NCI-H187 (cell line): ENCODE results near the gene CAV1.
A peak's percentile ranks its signal among the peaks of the same experiment; 100 is the strongest.

Experiments used
- DNase-seq, 2 experiments: peaks; one replicate each; lab custom pipeline; 2025; lab: John Stamatoyannopoulos, UW

CAV1 gene

DNA sequence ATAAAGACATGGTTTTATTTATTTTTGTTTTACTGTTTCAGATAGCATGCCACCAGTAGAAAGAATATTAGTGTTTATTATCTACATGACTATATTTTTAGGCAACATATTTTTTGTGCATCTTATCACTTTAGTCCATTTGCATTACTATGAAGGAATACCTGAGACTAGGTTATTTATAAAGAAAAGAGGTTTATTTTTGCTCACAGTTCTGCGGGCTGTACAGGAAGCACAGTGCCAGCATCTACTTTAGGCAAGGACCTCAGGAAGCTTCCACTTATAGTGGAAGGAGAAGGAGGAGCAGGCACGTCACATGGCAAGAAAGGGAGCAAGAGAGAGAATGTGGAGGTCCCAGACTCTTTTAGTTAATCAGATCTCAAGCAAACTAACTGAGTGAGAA, 19.6 kb upstream of the CAV1 start:
- DNase-seq, result no peak

DNA sequence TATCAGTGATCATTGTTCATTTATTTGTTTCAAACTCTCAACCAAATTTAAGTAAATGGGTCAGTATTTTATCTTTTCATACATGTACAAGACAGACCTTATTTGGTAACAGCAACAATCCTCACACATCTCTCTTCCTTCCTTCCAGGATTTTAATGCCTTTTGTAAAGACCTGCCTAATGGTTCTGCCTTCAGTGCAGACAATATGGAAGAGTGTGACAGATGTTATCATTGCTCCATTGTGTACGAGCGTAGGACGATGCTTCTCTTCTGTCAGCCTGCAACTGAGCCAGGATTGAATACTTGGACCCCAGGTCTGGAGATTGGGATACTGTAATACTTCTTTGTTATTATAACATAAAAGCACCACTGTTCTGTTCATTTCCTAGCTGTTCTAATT, 19.0 kb upstream of the CAV1 start:
- DNase-seq, result no peak

DNA sequence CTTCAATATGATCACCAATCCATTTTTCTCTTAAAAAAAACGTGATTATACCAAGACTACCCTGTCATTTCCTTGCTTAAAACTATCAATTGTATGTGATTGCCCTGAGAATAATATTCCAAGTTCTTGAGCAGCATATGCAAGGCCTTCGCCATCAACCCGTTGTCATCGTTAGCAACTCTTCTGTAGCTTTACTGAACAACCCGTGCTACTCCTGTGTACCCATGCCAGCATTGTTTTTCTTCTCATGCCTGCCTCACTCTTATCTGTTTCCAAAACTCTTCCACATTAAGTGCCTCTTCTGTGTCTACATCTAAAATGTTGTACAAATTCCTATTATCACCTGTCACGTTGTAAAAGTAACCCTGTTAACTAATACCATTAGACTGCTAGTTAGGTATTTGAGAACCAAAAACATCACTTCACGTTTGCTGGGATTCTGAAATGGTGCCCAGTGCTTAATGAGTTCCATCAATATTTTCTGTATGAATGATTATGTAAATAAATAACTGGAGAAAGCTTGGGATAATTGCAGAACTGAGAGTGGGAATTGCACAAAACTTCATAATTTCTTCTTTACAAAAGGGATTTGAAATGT, 14.8 kb upstream of the CAV1 start:
- no peak for DNase-seq

DNA sequence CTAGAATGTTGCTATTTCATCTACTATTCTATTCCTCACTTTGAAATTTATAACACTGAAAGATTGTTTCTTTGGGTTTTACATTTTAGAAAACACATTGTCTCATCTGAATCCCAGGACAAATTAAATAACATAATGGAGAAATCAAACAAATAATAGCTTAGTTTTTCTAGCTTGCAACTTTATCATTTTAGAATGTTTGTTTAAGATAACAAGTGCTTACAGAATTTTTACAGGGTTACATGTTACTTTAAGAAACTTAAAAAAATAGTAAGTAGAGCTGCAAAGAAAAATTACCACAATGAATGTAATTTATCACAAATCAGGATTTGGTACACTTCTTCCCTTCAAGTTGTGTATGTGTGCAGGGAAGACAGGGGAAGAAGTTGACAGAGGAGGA, 14.0 kb upstream of the CAV1 start:
- no peak for DNase-seq

DNA sequence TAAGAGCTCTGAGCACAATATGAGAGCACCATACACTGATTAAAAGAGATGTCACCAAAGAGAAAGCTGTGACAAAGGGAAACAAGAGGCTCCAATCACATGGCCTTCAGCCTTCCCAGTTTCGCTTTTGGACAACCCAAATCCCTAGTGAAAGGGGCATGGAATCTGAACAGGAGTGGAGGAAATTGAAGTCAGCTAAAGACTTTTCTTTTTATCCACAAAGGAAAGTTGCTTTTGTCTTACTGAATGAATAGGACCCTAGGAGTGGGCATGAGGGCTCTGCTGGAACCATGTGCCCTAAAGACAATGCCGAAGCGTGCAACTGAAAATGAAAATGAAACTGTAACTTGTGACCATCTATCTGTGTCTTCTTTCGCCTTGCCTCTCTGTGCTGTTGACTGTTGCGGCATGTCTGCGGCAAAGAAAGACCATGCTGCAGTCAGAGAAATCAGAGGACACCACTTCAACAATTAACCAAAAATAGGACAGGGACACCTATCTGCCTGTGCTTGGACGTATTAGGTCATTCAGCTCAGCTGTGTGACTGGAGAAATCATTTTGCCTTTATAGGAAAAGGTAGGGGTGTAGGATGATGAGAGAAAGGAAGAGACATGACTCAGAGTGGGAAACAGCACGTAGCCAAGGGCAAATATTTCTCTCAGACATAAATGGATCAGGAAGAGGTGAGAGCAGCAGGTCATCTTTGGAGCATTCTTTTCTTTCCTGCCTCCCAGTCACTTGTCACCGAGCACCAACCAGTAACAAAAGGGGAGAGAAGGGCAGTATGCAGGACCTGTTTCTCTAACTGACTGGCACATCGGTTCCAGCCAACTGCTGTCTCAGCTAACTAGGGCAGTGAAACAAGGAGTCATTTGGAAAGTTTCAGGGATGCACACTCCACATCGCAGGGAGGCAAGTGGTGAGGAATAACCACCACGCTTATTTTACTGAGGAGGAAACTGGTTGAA, 13.0 kb upstream of the CAV1 start:
- peak; percentile 16 to 77 for DNase-seq

DNA sequence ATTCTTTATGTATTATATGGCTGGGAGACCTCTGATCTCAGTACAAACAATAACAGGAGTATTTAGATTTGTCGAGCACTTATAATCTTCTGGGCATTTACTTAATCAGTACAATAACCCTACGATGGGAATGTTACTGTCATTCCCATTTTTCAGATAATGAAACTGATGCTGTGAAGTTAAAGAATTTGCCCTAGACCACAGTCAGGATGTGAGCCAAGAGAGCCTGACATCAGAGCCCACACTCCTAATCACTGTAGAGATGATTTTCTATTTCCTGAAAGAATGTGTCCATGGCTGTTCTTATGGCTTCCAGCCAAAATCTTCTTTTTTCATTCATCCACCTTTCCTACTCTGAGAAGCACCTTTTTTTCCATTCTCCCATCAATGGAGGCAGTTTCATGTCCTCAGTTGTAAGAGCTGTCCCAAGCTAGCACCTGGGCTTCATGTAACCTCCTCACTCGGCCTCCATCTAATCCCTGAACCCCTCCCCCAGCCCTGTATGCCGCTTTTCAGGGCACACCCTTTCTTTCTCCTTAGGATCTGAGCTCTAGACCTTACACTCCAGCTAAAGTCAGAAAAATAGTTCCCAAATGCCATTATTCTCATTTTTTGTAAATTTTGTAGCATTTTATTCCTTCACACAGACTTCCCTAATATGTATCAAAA, 12.2 kb upstream of the CAV1 start:
- DNase-seq, result no peak

DNA sequence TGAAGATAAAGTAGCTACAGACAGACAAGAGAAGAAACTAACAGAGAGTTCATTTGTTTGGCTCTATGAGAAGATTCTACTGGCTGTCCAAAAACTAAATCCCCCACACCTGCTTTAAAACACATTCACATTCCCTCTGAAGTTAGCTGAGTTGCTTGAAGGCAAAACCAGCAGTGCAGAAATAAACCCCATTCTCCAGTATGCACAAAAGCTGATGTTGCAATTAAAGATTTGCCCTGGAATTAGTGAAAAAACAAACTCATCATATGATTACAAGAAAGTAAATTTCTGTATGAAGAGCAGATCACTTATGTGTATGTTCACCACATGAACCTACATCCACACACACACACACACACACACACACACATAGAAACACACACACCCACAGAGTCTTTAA, 9.3 kb upstream of the CAV1 start:
- no peak for DNase-seq

DNA sequence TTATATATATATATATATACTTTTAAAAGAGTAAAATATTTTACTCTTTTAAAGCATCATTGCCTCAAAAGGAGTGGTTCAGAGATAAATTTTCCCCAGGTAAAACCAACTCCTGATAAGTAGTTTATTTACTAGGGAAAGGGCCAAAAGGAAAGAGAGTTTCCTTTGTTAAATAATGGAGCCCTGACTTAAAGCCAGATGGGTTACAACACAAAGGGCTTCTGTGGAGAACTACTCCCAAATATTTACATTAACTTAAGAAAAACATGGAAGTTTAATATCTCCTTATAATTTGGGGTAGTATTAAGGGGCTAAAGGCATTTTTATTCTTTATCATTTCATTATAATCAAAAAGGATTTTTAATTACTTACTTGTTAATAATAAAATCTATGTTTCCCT, 8.5 kb upstream of the CAV1 start:
- DNase-seq, result no peak

DNA sequence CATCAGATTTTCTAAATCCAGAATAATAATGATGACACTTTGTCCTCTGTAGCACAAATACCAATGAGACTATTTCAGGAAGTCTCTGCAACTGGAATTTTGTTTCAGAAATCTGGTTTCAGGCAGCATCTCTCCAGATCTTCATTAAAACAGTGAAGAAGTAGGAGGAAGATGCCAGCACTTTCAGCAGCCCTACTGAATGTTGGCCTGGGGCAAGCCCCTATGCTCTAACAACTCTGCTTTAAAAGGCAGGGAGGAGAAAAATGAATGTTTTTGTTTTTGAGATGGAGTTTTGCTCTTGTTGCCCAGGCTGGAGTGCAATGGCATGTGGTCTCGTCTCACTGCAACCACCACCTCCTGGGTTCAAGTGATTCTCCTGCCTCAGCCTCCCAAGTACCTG, 7.2 kb upstream of the CAV1 start:
- no peak for DNase-seq

DNA sequence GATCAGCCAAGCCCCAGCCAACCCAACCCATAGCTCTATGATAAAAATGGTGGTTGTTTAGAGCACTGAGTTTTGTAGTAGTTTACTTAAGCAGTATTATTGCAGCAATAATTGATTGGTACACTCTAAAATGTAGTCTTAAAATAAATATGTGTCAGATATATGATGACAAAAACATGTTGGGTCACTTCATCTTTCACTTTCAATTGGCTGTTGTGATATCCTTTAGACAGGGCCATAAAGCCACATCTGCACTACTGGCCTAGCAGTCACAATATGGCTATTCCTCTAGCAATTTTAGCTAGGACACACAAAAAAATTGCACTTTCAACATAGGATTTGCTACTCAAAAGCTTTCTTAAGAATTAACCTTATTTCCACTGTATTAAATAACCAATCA, 5.9 kb upstream of the CAV1 start:
- no peak for DNase-seq

DNA sequence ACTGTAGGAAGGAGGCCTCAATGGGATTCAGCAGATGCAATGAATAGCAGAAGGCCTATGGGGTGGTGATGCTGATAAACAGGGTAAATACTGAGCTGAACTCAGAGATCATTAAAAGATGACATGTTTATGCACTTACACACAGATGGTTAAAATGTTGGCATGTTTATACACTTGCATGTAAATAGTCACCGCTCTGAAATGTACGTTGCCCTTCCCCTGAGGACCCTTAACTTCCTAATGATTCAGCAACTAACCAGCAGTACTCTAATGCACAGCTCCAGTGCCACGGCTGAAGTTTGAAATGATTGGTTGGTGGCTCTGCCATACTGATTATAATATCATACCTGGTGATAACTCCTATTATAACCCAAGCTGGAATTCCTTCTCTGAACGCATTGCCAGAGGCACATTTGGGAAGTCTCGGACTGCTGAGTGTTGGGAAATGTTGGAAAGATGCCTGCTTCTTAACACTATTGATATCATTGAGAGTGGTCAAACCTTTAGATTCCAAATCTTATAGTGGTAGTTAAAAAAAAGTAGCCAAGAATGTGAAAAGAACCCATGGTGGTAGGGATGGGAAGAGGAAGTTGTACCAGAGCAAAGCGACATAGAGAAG, 3.7 kb upstream of the CAV1 start:
- DNase-seq, result no peak

DNA sequence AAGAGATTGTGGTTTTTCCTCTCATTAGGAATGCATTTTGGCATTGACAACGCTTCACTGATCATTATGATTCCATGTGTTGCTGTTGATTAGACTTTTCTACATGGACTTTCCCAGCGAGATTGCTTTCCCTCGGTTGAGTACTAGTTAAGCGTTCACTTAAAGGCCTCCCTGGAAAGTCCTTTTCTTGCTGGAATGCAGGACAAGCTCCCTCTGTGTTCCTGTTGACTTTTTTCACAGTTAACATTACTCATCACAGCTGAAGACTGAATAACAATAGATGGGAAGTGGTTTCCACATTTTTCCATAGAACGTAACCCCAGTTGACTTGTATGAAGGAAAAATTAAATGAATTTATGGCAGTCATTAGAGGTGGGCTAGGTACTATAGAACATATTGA, 2.6 kb upstream of the CAV1 start:
- no peak for DNase-seq

DNA sequence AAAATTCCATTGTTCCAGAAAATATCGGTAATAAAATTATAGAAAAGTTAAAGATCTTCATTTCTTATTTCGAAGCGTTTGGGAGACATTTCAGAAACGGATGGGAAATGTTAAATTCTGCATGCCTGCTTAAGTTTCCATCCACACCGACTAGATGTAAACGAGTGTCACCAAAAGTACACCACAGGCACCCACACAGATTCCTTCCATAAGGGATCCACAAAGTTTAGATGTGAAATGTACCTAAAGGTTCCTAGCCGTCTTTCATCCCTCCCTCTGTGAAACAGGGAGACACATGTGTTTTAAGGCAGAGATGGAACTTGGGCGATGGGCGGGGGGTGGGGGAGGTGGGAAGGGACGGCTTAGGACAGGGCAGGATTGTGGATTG, 621 bp upstream of the CAV1 start:
- DNase-seq, result no peak

DNA sequence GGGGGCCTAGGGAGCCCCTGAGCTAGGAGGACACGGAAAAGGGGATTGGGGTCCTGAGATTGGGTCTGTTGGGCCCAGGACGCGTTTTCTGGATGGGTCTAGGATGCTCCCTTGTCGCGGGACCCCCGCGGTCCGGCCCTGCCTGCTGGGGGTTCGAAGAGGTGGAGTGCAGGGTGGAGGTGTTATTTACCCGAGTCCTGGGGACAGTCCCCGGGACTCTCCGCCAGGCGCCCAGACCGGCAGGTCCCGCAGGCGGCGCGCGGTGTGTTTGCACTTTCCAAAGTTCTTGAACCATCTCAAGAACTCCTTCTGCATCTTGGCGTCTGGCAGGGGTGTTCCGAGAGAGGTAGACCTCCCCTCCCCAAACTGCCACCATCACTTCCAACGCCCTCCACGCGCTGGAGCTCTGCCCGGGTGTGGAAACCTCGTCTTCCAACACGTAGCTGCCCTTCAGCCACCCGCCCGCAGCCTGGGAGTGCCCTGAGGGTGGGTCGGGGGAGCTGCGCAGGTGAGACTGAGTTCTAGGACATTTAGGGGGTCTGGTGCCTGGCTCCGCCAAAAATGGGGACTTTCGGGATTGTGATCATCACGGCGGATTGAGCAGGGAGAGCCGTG, 569 bp downstream of the CAV1 start:
- no peak for DNase-seq

DNA sequence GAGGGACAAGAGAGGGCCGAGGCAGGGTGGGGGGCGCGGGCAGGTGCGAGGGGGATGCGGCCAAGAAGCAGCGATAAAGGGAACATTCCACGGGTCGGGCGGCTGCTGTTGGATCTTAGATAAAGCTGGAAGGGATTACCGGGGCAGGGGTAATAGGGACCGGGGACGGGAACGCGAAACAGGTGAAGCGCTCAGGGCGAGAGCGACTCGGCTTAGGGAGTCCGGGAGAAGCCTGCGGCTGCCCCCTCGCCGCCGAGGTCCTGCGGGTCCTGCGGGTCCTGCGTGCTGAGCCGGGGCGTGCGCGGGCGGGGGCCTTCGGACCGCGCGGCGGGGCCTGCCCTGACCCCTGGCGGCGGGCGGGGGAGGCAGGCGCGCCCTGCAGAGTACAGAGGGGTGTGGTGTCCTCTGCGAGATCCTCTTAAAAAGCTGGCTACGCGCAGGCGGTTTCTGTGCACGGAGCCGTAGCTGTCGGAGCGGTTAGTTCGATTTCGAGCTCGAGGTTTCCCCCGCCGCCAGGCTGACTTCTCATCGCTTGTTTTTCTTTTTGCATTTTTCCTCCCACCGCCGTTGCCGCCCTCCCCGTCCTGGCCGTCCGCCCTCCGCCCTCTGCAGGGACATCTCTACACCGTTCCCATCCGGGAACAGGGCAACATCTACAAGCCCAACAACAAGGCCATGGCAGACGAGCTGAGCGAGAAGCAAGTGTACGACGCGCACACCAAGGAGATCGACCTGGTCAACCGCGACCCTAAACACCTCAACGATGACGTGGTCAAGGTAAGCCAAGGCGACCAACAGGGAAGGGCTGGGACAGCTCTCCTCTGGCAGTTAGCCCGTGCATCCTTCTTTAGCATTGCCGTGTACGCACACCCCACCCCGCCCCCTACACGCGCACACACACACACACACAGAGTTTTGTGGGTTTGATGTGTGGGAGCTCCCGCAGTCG, 1.4 kb downstream of the CAV1 start:
- DNase-seq, result peak; percentile 5 to 57

DNA sequence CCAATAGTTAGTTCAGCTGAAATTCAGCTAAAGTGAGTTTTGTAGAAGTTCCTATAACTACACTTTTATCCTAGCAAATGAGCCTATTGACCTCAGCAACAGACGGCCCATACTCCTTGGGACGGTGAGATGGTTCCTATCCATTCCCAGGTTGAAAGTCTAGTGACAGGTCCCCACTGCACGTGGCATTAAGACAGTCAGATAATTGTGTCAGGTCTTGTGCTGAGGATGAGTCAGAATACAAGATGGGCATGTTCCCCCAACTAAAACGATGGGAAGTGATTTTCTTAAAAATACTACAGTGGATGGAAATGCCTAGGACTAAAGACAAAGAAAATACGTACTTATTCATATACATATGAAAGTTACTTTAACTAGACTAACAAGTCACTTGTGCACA, 2.1 kb downstream of the CAV1 start:
- no peak for DNase-seq

DNA sequence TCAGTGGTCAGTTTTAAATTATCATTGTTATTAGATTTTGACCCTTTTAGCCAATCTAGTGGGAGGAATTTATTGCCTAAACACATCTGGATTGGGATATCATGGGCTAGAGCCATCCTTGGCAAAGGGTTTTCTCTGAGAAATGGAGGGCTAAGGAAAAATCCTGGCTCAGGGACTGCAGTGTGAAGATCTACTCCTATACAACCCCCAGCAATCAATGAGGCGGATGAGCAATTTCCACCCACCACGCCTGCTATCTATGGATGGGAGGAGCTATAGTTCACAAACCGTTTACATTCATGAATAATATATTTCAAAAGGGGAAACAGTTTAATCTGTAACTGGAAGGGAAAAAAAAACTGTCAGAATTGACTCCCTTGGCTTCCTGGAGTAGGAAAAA, 2.7 kb downstream of the CAV1 start:
- DNase-seq, result no peak

DNA sequence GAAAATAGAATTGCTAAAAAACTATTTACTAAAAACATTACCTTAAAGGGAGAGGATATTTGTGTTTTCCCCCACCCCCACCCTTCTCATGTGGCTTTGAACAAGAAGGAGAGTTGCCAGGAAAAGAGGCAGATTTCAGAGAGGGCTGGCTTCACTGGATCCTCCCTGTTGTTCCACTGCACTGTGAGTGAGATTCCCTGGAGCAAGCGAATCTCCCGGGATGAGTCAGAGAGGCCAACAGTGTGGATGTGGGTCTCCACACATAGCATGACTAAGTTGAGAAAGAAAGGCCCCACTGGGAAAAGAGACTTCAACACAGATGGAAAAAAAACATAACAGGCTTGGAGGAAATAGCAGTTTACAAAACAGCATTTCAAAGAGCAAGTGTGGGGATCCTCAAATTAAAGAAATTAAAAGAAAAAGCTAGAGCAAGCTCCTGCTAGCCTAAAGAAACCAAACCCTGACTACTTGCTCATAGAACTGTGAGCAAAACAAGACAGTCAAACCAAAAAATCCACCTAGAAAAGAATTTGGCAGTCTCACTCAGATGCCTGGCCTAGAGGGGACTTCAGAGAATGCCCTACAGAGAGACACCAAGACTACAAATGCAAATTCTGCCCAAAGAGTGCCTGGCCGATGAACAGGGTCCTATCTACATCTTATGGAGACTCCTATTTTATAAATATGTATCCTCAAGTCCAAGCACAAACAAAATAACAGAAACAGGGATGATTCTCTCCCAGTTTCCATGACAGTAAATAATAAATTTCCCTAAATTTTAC, 3.4 kb downstream of the CAV1 start:
- no peak for DNase-seq

DNA sequence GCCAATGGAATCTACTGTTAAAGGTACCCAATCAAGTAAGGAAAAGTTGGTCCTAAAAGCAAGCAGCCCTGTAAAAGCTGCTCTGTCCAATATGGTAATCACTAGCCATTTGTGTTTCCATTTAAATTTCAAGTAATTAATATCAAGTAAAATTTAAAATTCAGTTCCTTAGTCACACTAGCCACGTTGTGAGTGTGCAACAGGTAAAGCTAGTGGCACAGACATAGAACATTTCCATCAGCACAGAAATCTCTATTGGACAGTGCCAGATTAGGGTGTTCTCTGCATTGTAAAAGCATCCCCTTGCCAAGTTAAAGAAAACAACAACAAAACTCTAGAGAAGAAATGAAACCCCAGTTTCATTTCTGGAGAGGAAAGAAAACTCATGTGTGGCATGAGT, 4.4 kb downstream of the CAV1 start:
- DNase-seq, result no peak

DNA sequence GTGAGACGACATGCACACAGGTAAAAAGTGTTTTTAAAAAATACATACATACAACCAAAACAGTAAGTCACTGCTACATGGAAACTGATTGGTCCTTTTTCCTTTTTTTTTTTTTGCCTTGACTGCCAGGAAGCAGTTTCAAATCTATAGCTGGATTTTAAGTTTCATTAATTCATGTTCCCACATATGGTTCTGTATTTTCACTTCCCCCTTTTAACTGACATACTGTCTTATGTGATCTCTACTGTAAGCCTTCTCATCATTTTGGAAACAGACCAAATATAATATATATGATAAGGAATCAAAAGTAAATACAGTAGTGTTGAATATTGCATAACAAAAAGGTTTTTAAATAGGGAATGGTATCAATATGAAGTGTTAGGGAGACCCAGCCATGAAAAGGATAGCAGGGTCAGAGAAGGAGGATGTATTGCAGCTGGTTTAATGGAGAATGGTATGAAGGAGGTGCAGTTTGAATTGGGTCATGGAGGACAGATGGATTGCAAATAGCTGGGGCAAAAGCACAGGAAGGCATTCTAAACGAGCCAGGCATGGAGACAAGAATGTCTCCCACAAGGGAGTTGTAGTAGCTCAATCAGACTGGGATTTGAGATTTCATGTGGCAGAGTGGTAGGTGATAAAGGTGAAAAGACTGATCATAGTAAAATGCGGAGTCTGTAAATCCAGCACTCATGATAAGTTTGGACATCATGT, 5.4 kb downstream of the CAV1 start:
- no peak for DNase-seq
